HG02763 (cell line): ENCODE results near the gene DNAH1.
"Not testable (repeated sequence)": the region's sequence is repeated elsewhere in the genome, so short reads cannot be mapped to it uniquely, and the experiment has no call there.

Experiments used
- ATAC-seq: cut with Tn5 transposase; IDR thresholded peaks from one replicate; pipeline ENCODE4 v1.9.1; 2021; ENCODE audit warnings: mild to moderate bottlenecking, moderate library complexity; ENCODE audit not compliant: unreplicated experiment

The DNAH1 gene

DNA sequence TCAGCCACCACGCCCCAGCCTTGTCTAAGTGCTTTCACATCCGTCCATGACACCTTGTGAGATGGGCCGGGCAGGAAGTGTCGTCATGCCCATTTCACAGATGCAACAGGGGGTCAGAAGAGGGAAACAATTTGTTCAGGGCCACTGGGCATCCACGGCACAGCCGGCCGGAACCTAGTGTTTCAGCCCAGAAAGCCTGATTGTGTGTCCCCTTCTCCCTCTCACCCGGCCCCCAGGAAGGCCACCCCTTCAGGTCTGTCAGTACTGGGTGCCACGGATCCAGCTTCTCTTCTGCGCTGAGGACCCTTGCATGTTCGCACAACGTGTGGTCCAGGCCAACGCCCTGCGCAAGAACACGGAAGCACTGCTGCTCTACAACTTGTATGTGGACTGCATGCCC, 15.8 kb downstream of the DNAH1 start:
- no peak for ATAC-seq

DNA sequence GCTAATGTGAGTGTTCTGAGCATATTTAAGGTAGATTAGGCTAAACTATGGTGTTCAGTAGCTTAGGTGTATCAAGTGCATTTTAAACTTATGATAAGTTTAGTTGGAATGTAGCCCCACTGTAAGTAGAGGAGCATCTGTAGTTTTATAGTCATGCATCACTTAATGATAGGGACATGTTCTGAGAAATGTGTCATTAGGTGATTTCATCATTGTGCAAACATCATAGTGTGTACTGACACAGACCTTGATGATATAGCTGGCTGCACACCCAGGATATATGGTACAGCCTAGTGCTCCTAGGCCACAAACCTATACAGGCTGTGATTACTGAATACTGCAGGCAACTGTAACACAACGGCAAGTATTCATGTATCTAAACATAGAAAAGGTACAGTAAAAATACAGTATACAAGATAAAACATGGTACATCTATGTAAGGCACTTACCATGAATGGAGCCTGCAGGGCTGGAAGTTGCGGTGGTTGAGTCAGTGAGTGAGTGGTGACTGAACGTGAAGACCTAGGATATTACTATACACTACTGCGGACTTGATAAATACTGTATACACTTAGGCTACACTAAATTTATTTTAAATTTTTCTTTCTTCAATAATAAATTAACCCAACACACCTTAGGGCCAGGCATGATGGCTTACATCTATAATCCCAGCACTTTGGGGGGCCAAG, 17.9 kb downstream of the DNAH1 start:
- no peak for ATAC-seq

GRCh38 chr3:52338131-52338530, 22.0 kb downstream of the DNAH1 start:
- ATAC-seq = not testable (repeated sequence)

DNA sequence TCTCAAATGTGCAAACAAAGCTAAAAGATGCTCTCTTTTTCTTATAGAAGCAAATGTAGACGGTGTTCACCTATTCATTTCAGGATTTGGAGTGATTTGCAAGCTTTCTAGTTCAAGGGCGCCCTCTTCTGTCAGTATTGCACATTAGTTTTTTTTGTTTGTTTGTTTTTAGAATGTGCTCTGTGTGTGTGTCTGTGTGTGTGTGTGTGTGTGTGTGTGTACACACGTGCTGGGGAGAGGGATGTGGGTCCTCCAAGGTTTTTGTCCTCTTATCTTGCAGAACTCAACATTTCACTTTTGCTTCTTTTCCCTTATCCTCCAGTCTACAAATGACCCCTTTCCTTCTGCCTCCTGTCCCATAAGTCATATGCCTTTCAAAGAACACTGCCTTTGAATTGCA, 23.5 kb downstream of the DNAH1 start:
- ATAC-seq = no peak

- no peak for ATAC-seq
These were observed 25.0 kb downstream of the DNAH1 start for GRCh38 chr3:52341123-52341522.

- ATAC-seq = no peak
These were observed 28.0 kb downstream of the DNAH1 start for GRCh38 chr3:52343946-52344600.

DNA sequence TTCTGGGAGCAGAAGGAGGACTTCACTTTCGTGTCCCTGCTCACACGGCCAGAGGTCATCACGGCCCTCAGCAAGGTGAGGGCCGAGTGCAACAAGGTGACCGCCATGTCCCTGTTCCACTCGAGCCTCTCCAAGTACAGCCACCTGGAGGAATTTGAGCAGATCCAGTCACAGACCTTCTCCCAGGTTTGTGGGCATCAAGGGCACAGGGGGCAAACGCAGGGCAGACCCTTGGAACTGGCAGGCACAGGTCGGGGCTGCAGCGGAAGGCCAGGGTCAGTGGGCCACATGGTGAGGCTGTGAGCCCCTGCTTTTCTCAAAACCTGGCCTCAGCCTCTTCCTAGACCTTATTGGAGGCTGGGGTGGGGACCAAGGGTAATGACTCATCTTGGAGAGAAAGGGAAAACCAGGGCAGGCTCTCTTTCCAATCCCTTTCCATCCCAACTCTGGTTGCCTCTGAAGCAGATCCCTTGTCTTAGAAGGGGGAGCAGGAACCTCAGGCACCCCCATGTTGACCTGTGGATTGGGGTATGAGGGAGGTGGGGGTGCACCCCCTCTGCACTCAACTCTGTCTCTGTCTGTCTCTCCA, 29.5 kb downstream of the DNAH1 start:
- ATAC-seq = no peak

DNA sequence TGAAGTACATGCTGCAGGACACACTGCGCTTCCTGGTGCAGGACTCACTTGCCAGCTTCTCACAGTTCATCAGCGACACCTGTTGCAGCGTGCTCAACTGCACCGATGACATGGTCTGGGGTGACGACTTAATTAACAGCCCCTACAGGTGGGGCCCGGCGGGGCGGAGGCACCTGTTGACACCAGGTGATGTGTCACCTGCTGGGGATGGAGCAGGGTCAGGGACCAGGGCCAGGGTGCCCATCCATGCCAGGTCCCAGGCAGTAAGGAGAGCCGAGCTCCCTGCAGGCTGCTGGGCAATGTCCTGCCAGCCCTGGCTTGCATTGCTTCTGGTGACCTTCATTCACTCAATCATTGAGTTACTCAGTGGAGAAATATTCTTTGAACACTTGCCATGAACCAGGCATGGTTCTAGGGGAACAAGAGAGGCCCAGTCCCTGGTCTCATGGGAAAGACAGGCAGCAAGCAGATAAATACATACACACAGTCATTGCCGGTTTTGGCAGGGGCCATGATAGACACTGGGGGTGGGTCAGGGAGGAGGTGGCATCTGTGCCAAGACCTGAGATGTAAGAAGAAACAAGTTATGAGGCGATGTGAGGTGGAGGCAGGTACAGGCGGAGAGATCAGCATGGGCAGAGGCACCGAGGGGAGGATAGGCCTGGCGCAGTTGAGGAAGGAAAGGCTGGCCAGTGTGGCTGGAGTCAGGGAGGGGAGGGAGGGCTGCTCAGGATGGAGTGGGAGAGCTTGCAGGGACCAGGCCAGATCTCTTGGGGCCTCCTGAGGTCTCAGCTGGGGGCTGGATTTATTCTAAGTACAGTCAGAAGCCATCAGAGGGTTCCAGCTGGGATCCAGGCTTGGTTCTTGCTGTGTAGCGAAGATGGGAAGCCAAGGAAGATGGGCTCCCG, 30.8 kb downstream of the DNAH1 start:
- no peak for ATAC-seq

GRCh38 chr3:52347716-52348635, 31.9 kb downstream of the DNAH1 start:
- no peak for ATAC-seq

- ATAC-seq = no peak
These were observed 33.0 kb downstream of the DNAH1 start for GRCh38 chr3:52349131-52349530.

DNA sequence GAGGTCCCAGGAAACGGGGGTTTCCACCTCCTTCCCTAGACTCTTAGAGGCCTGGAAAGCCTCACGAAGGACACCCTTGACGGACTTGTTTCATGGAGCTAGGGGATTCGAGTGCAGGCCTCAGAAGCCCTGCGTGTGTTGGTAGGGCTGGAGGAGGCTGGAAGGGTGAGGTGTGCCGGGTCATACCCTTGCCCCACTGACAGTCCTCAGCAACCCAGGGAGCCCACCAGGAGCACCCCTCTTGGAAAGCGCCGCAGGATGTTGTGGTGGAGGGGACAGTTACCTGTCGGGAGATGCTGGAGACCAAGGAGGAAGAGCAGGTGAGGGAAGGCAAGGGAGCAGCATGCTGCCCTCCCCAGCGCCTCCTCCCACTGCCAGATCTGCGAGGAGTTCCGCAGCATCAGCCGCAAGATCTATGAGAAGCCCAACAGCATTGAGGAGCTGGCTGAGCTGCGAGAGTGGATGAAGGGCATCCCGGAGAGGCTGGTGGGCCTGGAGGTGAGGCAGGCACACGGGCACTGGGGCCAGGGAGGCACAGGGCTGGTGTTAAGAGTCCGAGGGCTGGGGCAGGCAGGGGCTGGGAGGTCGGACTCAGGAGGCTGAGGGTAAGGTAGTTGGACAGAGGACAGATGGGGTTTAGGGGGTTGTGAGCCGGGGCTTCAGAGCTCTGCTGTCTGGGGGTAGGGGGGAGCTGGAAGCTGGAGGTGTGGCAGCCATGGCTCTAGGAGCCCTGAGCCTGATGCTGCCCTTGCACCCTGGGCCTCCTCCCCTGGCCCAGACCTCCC, 33.7 kb downstream of the DNAH1 start:
- no peak for ATAC-seq

- no peak for ATAC-seq
These were observed 34.3 kb downstream of the DNAH1 start for GRCh38 chr3:52350416-52350815.

DNA sequence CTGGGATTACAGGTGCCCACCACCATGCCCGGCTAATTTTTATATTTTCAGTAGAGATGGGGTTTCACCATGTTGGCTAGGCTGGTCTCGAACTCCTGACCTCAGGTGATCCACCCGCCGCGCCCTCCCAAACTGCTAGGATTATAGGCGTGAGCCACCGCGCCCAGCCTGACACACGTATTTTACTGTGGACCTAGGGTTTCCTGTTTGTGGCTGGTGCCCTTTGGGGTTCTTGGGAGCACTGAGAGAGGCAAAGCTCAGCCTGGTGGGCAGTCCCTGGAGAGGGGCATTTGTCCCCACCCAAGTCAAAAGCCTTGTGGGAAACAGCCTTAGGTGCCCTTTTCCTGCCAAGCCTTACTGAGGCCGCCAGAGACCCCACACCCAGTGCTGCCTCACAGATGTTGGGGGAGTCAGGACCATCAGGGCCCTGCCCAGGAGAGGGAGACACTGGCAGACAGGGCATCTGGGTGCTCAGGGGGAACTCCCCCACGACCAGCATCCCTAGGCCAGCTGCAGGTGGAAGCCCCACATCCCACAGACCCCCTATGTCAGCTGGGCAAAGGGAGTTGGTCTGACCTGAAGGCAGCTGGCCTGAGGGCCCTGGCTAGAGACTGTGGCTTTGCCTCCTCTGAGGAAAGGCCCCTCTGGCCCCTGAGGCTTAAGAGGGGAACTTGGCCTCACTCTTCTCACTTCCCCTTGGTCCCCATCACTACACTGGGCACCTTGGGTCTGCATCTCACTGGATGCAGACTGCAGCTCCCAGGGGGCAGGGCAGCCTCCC, 35.1 kb downstream of the DNAH1 start:
- no peak for ATAC-seq

DNA sequence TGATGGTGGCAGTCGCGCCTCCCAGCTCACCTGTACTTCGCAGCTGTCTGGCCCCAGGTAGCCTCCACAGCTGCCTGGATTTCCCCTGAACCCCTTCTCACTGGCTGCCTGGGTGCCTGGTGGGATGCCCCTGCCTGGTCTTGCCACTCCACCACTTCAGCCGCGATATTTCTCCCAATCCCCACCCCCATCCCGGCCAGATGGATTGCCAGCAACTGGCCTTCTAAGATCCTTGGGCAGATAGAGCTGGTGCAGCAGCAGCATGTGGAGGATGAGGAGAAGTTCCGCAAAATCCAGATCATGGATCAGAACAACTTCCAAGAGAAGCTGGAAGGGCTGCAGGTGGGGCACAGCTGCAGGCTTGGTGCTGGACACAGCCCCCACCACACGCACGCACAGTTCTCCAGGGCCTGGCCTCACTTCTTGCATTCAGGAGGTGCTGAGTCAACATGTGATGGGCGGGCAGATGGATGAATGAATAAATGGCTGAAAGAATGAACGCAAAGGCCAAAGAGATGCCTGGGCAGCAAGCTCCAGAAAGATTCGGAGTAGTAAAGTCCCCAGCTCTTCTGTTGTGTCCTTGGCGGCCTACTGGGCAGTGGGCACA, 35.7 kb downstream of the DNAH1 start:
- no peak for ATAC-seq

DNA sequence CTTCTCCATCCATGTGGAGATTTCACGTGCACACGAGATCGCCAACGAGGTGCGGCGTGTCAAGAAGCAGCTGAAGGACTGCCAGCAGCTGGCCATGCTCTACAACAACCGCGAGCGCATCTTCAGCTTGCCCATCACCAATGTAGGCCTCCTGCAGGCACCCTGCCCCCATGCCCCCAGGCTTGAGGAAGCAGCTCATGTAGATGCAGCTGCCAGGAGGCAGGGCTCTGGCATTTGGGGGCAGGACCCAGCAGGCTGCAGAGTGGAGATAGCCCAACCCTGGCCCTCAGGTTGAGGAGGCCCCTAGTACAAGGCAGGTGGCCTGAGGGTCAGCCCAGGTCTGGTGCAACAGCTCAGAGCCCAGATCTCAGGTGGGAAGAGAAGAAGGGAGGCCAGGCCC, 36.4 kb downstream of the DNAH1 start:
- ATAC-seq = no peak

DNA sequence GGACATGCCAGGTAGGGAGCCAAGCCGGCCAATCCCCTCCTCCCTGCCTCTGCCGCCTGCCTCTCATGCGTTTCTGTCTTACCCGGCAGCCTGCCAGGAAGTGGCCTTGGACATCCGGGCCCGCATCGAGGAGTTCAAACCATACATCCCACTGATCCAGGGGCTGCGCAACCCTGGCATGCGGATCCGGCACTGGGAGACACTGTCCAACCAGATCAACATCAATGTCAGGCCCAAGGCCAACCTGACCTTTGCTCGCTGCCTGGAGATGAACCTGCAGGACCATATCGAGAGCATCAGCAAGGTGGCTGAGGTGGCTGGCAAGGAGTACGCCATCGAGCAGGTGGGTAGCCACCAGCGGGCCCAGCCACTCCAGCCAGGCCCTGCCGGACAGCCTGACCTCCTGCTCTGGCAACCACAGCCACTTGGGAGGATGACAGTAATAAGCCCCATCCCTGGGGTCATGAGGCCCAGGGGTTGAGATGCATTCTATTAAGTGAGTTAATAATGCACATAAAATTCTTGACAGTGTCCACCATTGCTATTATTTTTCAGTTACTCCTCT, 37.3 kb downstream of the DNAH1 start:
- ATAC-seq = no peak

DNA sequence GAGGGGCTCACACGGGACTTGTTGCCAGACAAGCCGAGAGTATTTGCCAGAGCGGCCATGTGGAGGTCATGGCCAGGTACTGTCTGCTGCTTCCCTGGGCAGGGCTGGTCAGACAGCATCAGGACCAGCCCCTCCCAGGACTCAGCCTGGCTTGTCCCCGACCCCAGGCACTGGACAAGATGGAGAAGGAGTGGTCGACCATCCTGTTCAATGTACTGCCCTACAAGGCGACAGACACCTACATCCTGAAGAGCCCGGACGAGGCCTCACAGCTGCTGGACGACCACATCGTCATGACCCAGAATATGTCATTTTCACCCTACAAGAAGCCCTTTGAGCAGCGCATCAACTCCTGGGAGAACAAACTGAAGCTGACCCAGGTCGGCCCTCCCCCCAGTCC, 38.6 kb downstream of the DNAH1 start:
- no peak for ATAC-seq

- no peak for ATAC-seq
These were observed 39.4 kb downstream of the DNAH1 start for GRCh38 chr3:52355526-52355925.
